ENCODE data around the gene GAL3ST3. TPM values are rescaled to one million over a fixed set of nuclear protein-coding genes. Genes with fewer than 3 reads are reported as not detected.
"Not testable (repeated sequence)": the region's sequence is repeated elsewhere in the genome, so short reads cannot be mapped to it uniquely, and the experiment has no call there.

GAL3ST3 gene, protein sequence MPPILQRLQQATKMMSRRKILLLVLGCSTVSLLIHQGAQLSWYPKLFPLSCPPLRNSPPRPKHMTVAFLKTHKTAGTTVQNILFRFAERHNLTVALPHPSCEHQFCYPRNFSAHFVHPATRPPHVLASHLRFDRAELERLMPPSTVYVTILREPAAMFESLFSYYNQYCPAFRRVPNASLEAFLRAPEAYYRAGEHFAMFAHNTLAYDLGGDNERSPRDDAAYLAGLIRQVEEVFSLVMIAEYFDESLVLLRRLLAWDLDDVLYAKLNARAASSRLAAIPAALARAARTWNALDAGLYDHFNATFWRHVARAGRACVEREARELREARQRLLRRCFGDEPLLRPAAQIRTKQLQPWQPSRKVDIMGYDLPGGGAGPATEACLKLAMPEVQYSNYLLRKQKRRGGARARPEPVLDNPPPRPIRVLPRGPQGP
- 0.42 TPM for total RNA-seq
- not detected for polyA plus RNA-seq

DNA sequence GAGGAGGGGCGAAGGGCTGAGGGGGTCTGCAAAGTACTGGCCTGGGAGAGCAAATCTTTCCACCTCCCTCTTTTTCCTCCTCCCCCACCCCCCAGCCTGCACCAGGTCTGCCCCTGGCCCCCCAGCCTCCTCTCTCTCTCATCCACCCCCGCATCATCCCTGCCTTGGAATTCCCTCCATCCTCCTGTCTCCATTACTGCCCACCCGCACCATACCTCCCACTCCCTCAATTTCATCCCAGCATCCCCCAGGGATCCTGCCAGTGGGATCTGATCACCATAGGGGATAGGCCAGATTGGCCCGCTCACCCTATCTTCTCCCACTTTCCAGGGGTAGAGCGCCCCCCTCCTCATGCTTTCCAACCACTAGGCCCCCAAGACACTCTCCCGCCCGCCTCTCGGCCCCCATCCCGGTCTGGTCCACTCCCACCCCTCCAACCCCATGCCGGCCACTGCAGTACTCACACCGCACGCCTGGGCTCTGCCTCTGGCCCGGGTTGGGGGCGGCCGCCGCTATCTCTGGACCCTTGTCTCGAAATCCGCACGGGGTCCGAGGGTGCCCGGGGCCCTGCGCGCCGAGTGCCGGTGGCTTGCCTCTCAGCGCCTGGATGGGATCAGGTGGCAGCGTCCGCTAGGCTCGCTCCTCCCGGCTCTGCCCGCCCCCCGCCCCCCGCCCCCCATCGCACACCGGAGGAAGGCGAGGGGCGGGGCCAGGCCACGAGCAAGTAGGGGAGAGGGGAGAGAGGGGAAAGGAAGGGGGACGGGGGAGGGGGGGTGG, at the start of gene GAL3ST3:
TSS of gene GAL3ST3 (minus strand) at position 615 of the 777 bp plus-strand sequence. CDS start 3,746 bp downstream, outside the sequence.
- 10% methylated on average over 39 of the region's 39 CpGs for WGBS
- Histone ChIP-seq H3K4me3 (ENCODE audit: low read depth, low read length) (no peak within 1 kb of the TSS), H3K27ac (ENCODE audit: low read depth) (no peak within 1 kb of the TSS), H3K36me3 (ENCODE audit: insufficient read depth) (no peaks in the 10 kb centered on the region), H3K4me1 (ENCODE audit: insufficient read depth) (no peaks in the 10 kb centered on the region)
- no peak for DNase-seq (ENCODE audit: extremely low spot score)

- not testable (repeated sequence) for H3K36me3 ChIP-seq (ENCODE audit: insufficient read depth); DNase-seq (ENCODE audit: extremely low spot score); H3K27ac ChIP-seq (ENCODE audit: low read depth); H3K4me3 ChIP-seq (ENCODE audit: low read depth, low read length); H3K4me1 ChIP-seq (ENCODE audit: insufficient read depth)
- WGBS: 90% methylated on average over 2 of the region's 2 CpGs
Measured at GRCh38 chr11:66092125-66092524, 43.2 kb upstream of the GAL3ST3 start.

DNA sequence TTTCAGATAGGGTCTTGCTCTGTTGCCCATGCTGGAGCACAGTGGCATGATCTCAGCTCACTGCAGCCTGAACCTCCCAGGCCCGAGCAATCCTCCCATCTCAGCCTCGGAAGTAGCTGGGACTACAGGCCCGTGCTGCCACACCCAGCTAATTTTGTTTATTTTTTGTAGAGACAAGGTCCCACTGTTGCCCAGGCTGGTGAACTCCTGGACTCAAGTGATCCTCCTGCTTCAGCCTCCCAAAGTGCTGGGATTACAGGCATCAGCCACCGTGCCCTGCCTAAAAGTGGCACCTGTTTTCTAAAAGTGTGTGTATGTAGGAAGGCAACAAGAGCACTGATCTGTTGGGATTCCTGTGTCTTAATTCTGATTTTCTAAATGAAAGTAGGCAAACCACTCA, 41.3 kb upstream of the GAL3ST3 start:
- Histone ChIP-seq H3K27ac (ENCODE audit: low read depth) (no peak overlapping the region), H3K4me1 (ENCODE audit: insufficient read depth) (no peaks in the 10 kb centered on the region), H3K4me3 (ENCODE audit: low read depth, low read length) (no peak overlapping the region), H3K36me3 (ENCODE audit: insufficient read depth) (no peaks in the 10 kb centered on the region)
- WGBS: 88% methylated on average over 4 of the region's 4 CpGs
- DNase-seq (ENCODE audit: extremely low spot score): no peak

DNA sequence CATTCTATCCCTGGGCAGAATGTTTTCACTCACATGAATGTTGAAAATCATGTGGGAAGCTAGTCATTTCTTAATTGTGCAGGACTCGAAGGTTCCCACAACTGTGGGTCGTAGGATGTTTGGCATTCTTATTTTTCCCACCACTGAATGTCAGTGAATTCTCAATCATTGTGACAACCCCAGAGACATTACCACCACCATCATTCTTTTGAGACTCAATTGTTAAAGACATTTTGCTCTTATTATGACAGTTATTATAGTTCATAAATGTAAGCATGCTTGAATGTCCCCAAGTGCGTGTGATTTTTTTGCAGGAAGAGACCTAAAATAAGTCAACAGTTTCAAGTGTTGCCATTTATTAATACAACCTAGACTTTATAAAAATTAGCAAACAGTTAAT, 40.1 kb upstream of the GAL3ST3 start:
- WGBS: 91% methylated on average over 3 of the region's 3 CpGs
- no peaks in the 10 kb centered on the region for H3K36me3 ChIP-seq (ENCODE audit: insufficient read depth)
- no peaks in the 10 kb centered on the region for H3K4me1 ChIP-seq (ENCODE audit: insufficient read depth)
- no peak overlapping the region for H3K4me3 ChIP-seq (ENCODE audit: low read depth, low read length)
- no peak overlapping the region for H3K27ac ChIP-seq (ENCODE audit: low read depth)
- no peak for DNase-seq (ENCODE audit: extremely low spot score)

DNA sequence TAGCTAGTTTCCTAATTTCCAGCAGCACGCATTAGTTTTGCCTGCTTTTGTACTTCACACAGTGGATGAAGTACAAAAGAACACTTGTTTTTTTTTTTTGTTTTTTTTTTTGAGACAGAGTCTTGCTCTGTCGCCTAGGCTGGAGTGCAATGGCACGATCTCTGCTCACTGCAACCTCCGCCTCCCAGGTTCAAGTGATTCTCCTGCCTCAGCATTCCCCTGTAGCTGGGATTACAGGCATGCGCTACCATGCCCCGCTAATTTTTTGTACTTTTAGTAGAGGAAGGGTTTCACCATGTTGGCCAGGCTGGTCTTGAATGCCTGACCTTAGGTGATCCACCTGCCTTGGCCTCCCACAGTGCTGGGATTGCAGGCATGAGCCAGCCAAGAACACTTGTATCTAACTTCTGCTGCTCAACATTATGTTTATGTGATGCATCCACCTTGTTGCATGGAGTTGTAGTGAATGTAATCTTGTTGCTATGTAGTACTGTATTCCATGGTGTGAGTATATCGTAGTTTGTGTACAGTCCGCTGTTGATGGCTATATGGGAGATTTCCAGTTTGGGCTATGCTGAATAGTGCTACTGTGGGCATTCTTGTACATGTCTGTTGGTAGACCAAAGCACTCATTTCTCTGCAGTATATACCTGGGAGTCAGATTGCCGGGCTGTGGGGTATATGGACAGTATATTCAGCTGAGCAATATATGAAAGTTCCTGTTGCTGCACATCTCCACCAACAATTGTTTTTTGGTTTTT, 38.4 kb upstream of the GAL3ST3 start:
- H3K4me1 ChIP-seq (ENCODE audit: insufficient read depth): no peaks in the 10 kb centered on the region
- no peak for DNase-seq (ENCODE audit: extremely low spot score)
- 94% methylated on average over 9 of the region's 9 CpGs for WGBS
- H3K4me3 ChIP-seq (ENCODE audit: low read depth, low read length): no peak overlapping the region
- H3K27ac ChIP-seq (ENCODE audit: low read depth): no peak overlapping the region
- no peaks in the 10 kb centered on the region for H3K36me3 ChIP-seq (ENCODE audit: insufficient read depth)

GRCh38 chr11:66084821-66085475, 36.0 kb upstream of the GAL3ST3 start:
- 80% methylated on average over 3 of the region's 3 CpGs for WGBS
- no peaks in the 10 kb centered on the region for H3K36me3 ChIP-seq (ENCODE audit: insufficient read depth)
- no peaks in the 10 kb centered on the region for H3K4me1 ChIP-seq (ENCODE audit: insufficient read depth)
- no peak for DNase-seq (ENCODE audit: extremely low spot score)
- H3K4me3 ChIP-seq (ENCODE audit: low read depth, low read length): no peak overlapping the region
- H3K27ac ChIP-seq (ENCODE audit: low read depth): no peak overlapping the region

- no peak for DNase-seq (ENCODE audit: extremely low spot score)
- H3K36me3 ChIP-seq (ENCODE audit: insufficient read depth): no peaks in the 10 kb centered on the region
- no peak overlapping the region for H3K27ac ChIP-seq (ENCODE audit: low read depth)
- 90% methylated on average over 3 of the region's 3 CpGs for WGBS
- no peak overlapping the region for H3K4me3 ChIP-seq (ENCODE audit: low read depth, low read length)
- no peaks in the 10 kb centered on the region for H3K4me1 ChIP-seq (ENCODE audit: insufficient read depth)
Measured at GRCh38 chr11:66083767-66084166, 34.8 kb upstream of the GAL3ST3 start.

GRCh38 chr11:66082946-66083698, 34.2 kb upstream of the GAL3ST3 start:
- Histone ChIP-seq H3K27ac (ENCODE audit: low read depth) (no peak overlapping the region), H3K4me3 (ENCODE audit: low read depth, low read length) (no peak overlapping the region), H3K4me1 (ENCODE audit: insufficient read depth) (no peaks in the 10 kb centered on the region), H3K36me3 (ENCODE audit: insufficient read depth) (no peaks in the 10 kb centered on the region)
- 49% methylated on average over 4 of the region's 4 CpGs for WGBS
- no peak for DNase-seq (ENCODE audit: extremely low spot score)

DNA sequence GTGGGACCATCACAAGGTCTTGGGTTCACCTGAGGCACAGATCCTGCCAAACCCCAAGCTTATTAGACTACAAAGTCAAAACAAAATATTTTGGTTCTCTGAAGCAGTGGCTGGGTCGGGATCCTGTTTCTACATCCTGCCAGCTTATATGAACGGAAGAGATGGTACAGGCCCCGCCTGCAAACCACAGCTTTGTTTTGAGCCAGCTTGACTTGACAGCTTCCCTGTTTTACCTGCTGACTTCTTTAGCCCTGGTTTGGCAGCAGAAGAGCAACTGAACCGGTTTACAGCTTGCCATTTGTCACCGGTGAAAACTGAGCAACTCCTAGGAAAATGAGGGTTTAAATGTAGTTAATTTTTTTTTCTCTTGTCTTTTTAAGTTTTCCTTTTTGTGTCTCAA, 32.5 kb upstream of the GAL3ST3 start:
- H3K27ac ChIP-seq (ENCODE audit: low read depth): no peak overlapping the region
- H3K4me1 ChIP-seq (ENCODE audit: insufficient read depth): no peaks in the 10 kb centered on the region
- H3K36me3 ChIP-seq (ENCODE audit: insufficient read depth): no peaks in the 10 kb centered on the region
- 36% methylated on average over 5 of the region's 5 CpGs for WGBS
- no peak overlapping the region for H3K4me3 ChIP-seq (ENCODE audit: low read depth, low read length)
- no peak for DNase-seq (ENCODE audit: extremely low spot score)

DNA sequence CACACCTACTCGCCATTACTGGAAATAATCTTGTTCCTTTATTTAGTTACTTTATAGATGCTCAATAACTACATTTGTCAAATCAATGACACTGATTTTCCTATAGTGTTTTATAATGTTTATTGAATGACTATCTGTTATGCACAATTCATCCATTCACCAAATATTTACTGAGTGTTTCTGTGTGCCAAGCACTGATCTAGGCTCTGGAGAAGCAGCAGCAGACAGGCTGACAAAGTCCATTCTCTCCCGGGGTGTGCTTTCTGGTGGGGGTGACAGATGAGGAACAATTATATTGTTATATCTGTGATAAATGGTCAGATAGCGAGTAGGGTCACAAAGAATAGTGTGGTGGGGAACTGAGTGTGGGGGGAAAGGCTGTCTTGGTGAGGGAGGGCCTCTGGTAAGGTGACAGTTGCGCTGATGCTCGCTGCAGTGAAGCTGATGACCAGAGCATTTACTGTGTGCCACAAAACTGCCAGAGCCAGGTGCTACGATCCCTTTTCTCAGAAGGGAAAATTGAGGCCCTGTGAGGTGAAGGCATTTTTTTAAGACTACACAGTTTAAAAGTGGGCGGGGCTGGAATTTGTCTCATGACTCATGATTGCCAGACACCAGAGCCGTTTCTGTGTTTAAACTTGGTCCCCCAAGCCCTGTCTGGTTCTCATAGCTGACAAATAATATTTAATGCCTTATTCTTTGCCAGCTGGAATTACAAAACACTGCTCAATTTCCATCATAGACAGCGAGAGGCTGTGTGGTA, 31.3 kb upstream of the GAL3ST3 start:
- Histone ChIP-seq H3K36me3 (ENCODE audit: insufficient read depth) (no peaks in the 10 kb centered on the region), H3K27ac (ENCODE audit: low read depth) (no peak overlapping the region), H3K4me1 (ENCODE audit: insufficient read depth) (no peaks in the 10 kb centered on the region), H3K4me3 (ENCODE audit: low read depth, low read length) (no peak overlapping the region)
- WGBS: 60% methylated on average over 9 of the region's 9 CpGs
- DNase-seq (ENCODE audit: extremely low spot score): no peak

DNA sequence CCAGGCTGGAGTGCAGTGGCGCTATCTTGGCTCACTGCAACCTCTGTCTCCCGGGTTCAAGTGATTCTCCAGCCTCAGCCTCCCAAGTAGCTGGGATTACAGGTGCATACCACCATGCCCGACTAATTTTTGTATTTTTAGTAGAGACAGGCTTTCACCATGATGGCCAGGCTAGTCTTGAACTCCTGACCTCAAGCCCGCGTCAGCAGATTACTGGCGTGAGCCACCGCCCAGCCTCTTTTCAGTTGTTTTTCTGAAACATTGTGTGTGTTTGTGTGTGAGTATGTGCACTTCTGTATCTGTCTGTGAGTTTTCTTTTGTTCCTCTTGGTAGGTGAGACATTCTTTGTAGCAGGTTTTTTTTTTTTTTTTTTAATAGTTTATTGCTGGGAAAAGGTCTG, 30.0 kb upstream of the GAL3ST3 start:
- not testable (repeated sequence) for H3K36me3 ChIP-seq (ENCODE audit: insufficient read depth); DNase-seq (ENCODE audit: extremely low spot score); H3K4me3 ChIP-seq (ENCODE audit: low read depth, low read length); H3K4me1 ChIP-seq (ENCODE audit: insufficient read depth); H3K27ac ChIP-seq (ENCODE audit: low read depth)
- WGBS: 81% methylated on average over 7 of the region's 7 CpGs

DNA sequence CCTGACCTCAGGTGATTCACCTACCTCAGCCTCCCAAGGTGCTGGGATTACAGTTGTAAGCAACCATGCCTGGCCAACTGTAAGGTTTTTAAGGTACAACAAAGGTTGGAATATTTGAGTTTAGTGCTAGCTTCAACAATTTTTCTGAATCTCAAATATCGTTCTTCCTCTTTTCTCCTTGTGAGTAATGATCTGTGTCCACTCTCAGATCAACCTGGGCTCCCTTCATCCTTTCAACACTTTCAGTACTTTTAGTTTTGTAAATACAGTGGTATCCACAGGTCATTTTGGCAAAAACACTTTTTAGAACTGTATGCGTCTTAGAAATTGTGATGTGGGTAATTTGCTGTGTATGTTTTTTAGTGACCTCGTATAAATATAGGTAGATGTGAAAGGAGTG, 29.0 kb upstream of the GAL3ST3 start:
- no peak overlapping the region for H3K4me3 ChIP-seq (ENCODE audit: low read depth, low read length)
- WGBS: 94% methylated on average over 3 of the region's 3 CpGs
- no peaks in the 10 kb centered on the region for H3K36me3 ChIP-seq (ENCODE audit: insufficient read depth)
- no peak overlapping the region for H3K27ac ChIP-seq (ENCODE audit: low read depth)
- DNase-seq (ENCODE audit: extremely low spot score): no peak
- H3K4me1 ChIP-seq (ENCODE audit: insufficient read depth): no peaks in the 10 kb centered on the region
